Ovary (tissue), 3 donors: ENCODE measurements around the gene OR2A14.
"Not testable (repeated sequence)": the region's sequence is repeated elsewhere in the genome, so short reads cannot be mapped to it uniquely, and the experiment has no call there.

Experiments used
- CTCF ChIP-seq, 3 donors: fragments of 450-650 bp in 2 of 3; fragments of 200-600 bp in 1 of 3; IDR thresholded peaks; one replicate each; pipeline versions ENCODE4 v1.5.1 to v1.8.0; 2016 to 2022; ENCODE audit warnings: antibody characterized with exemption in 3 of 3, mild to moderate bottlenecking in 1 of 3
- POLR2A ChIP-seq: fragments of 450-650 bp; IDR thresholded peaks from one replicate; pipeline ENCODE4 v1.6.1; 2017; ENCODE audit warnings: antibody characterized with exemption, mild to moderate bottlenecking, moderate library complexity
- donor health status: DM: no; HTN: no; CAD: no.

DNA sequence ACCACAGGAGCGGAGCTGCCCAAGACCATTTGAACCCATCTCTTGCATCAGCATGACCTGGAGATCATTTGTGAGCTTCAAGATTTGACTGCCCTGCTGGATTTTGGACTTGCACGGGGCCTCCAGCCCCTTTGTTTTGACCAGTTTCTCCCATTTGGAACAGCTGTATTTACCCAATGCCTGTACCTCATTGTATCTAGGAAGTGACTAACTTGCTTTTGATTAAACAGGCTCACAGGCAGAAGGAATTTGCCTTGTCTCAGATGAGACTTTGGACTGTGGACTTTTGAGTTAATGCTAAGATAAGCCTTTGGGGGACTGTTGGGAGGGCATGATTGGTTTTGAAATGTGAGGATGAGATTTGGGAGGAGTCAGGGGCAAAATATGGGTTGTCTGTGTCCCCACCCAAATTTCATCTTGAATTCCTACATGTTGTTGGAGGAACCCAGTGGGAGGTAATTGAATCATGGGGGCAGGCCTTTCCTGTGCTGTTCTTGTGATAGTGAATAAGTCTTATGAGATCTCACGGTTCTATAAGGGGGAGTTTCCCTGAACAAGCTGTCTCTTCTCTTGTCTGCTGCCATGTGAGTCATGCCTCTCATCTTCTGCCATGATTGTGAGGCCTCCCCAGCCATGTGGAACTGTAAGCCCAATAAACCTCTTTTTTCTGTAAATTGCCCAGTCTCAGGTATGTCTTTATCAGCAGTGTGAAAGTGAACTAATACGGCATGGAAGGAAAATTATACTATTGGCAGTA, 48.8 kb downstream of the OR2A14 start:
- TF ChIP-seq CTCF (IDR thresholded peaks at IDR 0.05); POLR2A: not testable (repeated sequence)
